Measurements from ENCODE around the gene MAST2.

GRCh38 chr1:45803299-45803780, at the start of gene MAST2:
- TF ChIP-seq EP300 (IDR thresholded peaks at IDR 0.05) (no peak), CTCF (IDR thresholded peaks at IDR 0.05) (peak in 3 of 6 experiments; percentile 8 to 28 (median 21))

Measured in upper lobe of left lung (tissue), 4 donors.